H9 (cell line): ENCODE data around the gene UBXN11. TPM values are rescaled to one million over a fixed set of nuclear protein-coding genes. Genes with fewer than 3 reads are reported as not detected.
A peak's percentile ranks its signal among the peaks of the same experiment; 100 is the strongest.

Experiments used
- DNase-seq: peaks from one replicate; pipeline ENCODE4 v3.0.0-alpha.2; 2017
- H2AFZ ChIP-seq: one replicate; pipeline ENCODE4 v1.6.1; 2013; ENCODE audit warnings: mild to moderate bottlenecking, low read length, control low read depth, moderate library complexity
- H2AK5ac ChIP-seq: 2 replicates; pipeline ENCODE4 v1.6.1; 2013; ENCODE audit warnings: low read length, control low read depth, mixed read lengths; ENCODE audit not compliant: insufficient read length
- H2BK120ac ChIP-seq: one replicate; pipeline ENCODE4 v1.6.1; 2013; ENCODE audit warnings: low read depth, mild to moderate bottlenecking, low read length, control low read depth, inconsistent platforms; ENCODE audit not compliant: poor library complexity, severe bottlenecking
- H2BK12ac ChIP-seq: 2 replicates; pipeline ENCODE4 v1.6.1; 2013; ENCODE audit warnings: low read length, control low read depth, mixed read lengths, low read depth; ENCODE audit not compliant: insufficient read length
- H2BK15ac ChIP-seq: 2 replicates; pipeline ENCODE4 v1.6.1; 2013; ENCODE audit warnings: low read depth, low read length, control low read depth
- H2BK20ac ChIP-seq: one replicate; pipeline ENCODE4 v1.6.1; 2013; ENCODE audit warnings: low read depth, mild to moderate bottlenecking, low read length, control low read depth, inconsistent platforms; ENCODE audit not compliant: poor library complexity, severe bottlenecking
- H2BK5ac ChIP-seq: 2 replicates; pipeline ENCODE4 v1.6.1; 2013; ENCODE audit warnings: low read length, control low read depth, mixed read lengths; ENCODE audit not compliant: insufficient read length
- H3K14ac ChIP-seq: 2 replicates; pipeline ENCODE4 v1.6.1; 2013; ENCODE audit warnings: low read length, control low read depth; ENCODE audit not compliant: insufficient read depth
- H3K18ac ChIP-seq: 2 replicates; pipeline ENCODE4 v1.6.1; 2013; ENCODE audit warnings: low read depth, mild to moderate bottlenecking, mixed read lengths, low read length, control low read depth; ENCODE audit not compliant: insufficient read length
- H3K23ac ChIP-seq: 2 replicates; pipeline ENCODE4 v1.6.1; 2013; ENCODE audit warnings: low read length, control low read depth, mixed read lengths, low read depth; ENCODE audit not compliant: insufficient read length
- H3K23me2 ChIP-seq: 2 replicates; pipeline ENCODE4 v1.6.1; 2013; ENCODE audit warnings: low read depth, mild to moderate bottlenecking, mixed read lengths, low read length, control low read depth; ENCODE audit not compliant: insufficient read length, poor library complexity, severe bottlenecking
- H3K27ac ChIP-seq: 2 replicates; pipeline ENCODE4 v1.5.1; 2013; ENCODE audit warnings: low read length, control low read depth, mixed read lengths, low read depth; ENCODE audit not compliant: insufficient read length
- H3K27me3 ChIP-seq: 2 replicates; pipeline ENCODE4 v1.6.1; 2013; ENCODE audit warnings: low read length, control low read depth, inconsistent platforms; ENCODE audit not compliant: insufficient read depth
- H3K4ac ChIP-seq: 2 replicates; pipeline ENCODE4 v1.6.1; 2013; ENCODE audit warnings: low read depth, mild to moderate bottlenecking, control low read depth, inconsistent platforms, low read length, moderate library complexity
- H3K4me1 ChIP-seq: 2 replicates; pipeline ENCODE4 v1.6.1; 2013; ENCODE audit warnings: low read length, control low read depth, inconsistent platforms; ENCODE audit not compliant: insufficient read depth
- H3K4me2 ChIP-seq: 2 replicates; pipeline ENCODE4 v1.6.1; 2013; ENCODE audit warnings: low read length, control low read depth, mixed read lengths; ENCODE audit not compliant: insufficient read length, insufficient read depth
- H3K56ac ChIP-seq: 2 replicates; pipeline ENCODE4 v1.6.1; 2013; ENCODE audit warnings: low read depth, mild to moderate bottlenecking, mixed read lengths, low read length, control low read depth; ENCODE audit not compliant: insufficient read length
- H3K79me1 ChIP-seq: 2 replicates; pipeline ENCODE4 v1.6.1; 2013; ENCODE audit warnings: low read depth, mild to moderate bottlenecking, moderate library complexity, low read length, control low read depth, inconsistent platforms; ENCODE audit not compliant: insufficient read depth, poor library complexity, severe bottlenecking
- H3K79me2 ChIP-seq: 2 replicates; pipeline ENCODE4 v1.6.1; 2013; ENCODE audit warnings: low read length, control low read depth, inconsistent platforms; ENCODE audit not compliant: insufficient read depth
- H3K9ac ChIP-seq: 2 replicates; pipeline ENCODE4 v1.6.1; 2013; ENCODE audit warnings: low read length, control low read depth, mixed read lengths; ENCODE audit not compliant: insufficient read length; ENCODE audit errors: extremely low read depth
- H3K9me3 ChIP-seq: one replicate; pipeline ENCODE4 v1.6.1; 2013; ENCODE audit warnings: low read depth, low read length, inconsistent platforms; ENCODE audit not compliant: control insufficient read depth
- H3T11ph ChIP-seq: one replicate; pipeline ENCODE4 v1.6.1; 2013; ENCODE audit warnings: mild to moderate bottlenecking, low read length, control low read depth, inconsistent platforms
- H4K20me1 ChIP-seq: one replicate; pipeline ENCODE4 v1.6.1; 2013; ENCODE audit not compliant: control insufficient read depth, insufficient read length, insufficient read depth
- H4K5ac ChIP-seq: 2 replicates; pipeline ENCODE4 v1.6.1; 2013; ENCODE audit warnings: low read depth, mild to moderate bottlenecking, mixed read lengths, low read length, control low read depth; ENCODE audit not compliant: insufficient read length
- H4K8ac ChIP-seq: replicated peaks from 2 replicates; pipeline ENCODE4 v1.6.1; 2013; ENCODE audit warnings: low read length, control low read depth, mixed read lengths, low read depth; ENCODE audit not compliant: insufficient read length
- H4K91ac ChIP-seq: 2 replicates; pipeline ENCODE4 v1.6.1; 2013; ENCODE audit warnings: low read depth, mild to moderate bottlenecking, moderate library complexity, mixed read lengths, low read length, control low read depth; ENCODE audit not compliant: insufficient read length
- H3K27ac Mint-ChIP-seq, 3 experiments: 2 replicates in 2 of 3; 3 replicates in 1 of 3; pipeline ENCODE4 v1.8.0; 2020 to 2021; ENCODE audit warnings: mixed read lengths in 3 of 3, mild to moderate bottlenecking in 1 of 3, moderate library complexity in 1 of 3
- H3K27me3 Mint-ChIP-seq: 2 replicates; pipeline ENCODE4 v1.8.0; 2021; ENCODE audit warnings: low read depth, mild to moderate bottlenecking, moderate library complexity, mixed read lengths
- H3K36me3 Mint-ChIP-seq, 3 experiments: 2 replicates in 2 of 3; 3 replicates in 1 of 3; pipeline ENCODE4 v1.8.0; 2020 to 2021; ENCODE audit warnings: low read depth in 3 of 3, mixed read lengths in 3 of 3; ENCODE audit not compliant: insufficient read depth in 1 of 3
- H3K4me1 Mint-ChIP-seq, 2 experiments: 2 replicates each; pipeline ENCODE4 v1.8.0; 2020; ENCODE audit warnings: mixed read lengths in 2 of 2
- H3K4me3 Mint-ChIP-seq, 2 experiments: 2 replicates in 1 of 2; 3 replicates in 1 of 2; pipeline ENCODE4 v1.8.0; 2020 to 2021; ENCODE audit warnings: mild to moderate bottlenecking in 2 of 2, mixed read lengths in 2 of 2, moderate library complexity in 1 of 2
- H3K9me3 Mint-ChIP-seq, 2 experiments: 2 replicates in 1 of 2; 3 replicates in 1 of 2; pipeline ENCODE4 v1.8.0; 2020; ENCODE audit warnings: mild to moderate bottlenecking in 2 of 2, mixed read lengths in 2 of 2, moderate library complexity in 1 of 2
- CTCF ChIP-seq: fragments of 200-600 bp; sonication (generic); conservative IDR thresholded peaks from 3 replicates; pipeline ENCODE4 v1.8.0; 2021; ENCODE audit warnings: antibody characterized with exemption, mild to moderate bottlenecking
- WGBS: extraction: QIAGEN DNeasy Blood & Tissue Kit; methylation state at CpG from one replicate; pipeline ENCODE4 v1.1.7; 2013; ENCODE audit warnings: missing lambda C conversion rate, low lambda C conversion rate, mixed read lengths; ENCODE audit not compliant: insufficient read length; ENCODE audit errors: extremely low coverage; 5-methylcytosine and 5-hydroxymethylcytosine counted together
- total RNA-seq: library from RNA; stranded (reverse); gene quantifications from 2 replicates; pipeline ENCODE4 v1.2.1, GENCODE V29; 2021

The UBXN11 gene
- total RNA-seq, 1 experiment from 2014 or later: 13.7 TPM

GRCh38 chr1:26279456-26280332 is 26.7 kb downstream of the UBXN11 start, which contains the start of gene SH3BGRL3:
Gene SH3BGRL3 (plus strand): TSS chr1:26280086. CDS start chr1:26280156, 70 bp downstream.
- Histone ChIP-seq H3K4me1 (peaks cover 11% of the 10 kb centered on the region; the same call in 1 of the 2 replicates), H3K9me3 (no peaks in the 10 kb centered on the region), H3T11ph (no peak within 1 kb of the TSS), H3K79me2 (no peaks in the 10 kb centered on the region), H3K18ac (peak within 1 kb of the TSS; percentile 44), H3K4me2 (peak within 1 kb of the TSS; percentile 60), H2BK20ac (no peak within 1 kb of the TSS), H3K79me1 (no peaks in the 10 kb centered on the region), H3K14ac (peak within 1 kb of the TSS; percentile 70; the same call in 1 of the 2 replicates), H3K23ac (no peak within 1 kb of the TSS), H4K91ac (no peak within 1 kb of the TSS), H3K56ac (no peak within 1 kb of the TSS), H3K27ac (no peak within 1 kb of the TSS), H3K27me3 (no peaks in the 10 kb centered on the region), H2BK5ac (no peak within 1 kb of the TSS), H3K4ac (no peak within 1 kb of the TSS), H2BK15ac (no peak within 1 kb of the TSS), H3K9ac (peak within 1 kb of the TSS; percentile 30), H2BK12ac (no peak within 1 kb of the TSS), H4K5ac (no peak within 1 kb of the TSS), H2AK5ac (no peak within 1 kb of the TSS), H3K23me2 (peaks cover 13% of the 10 kb centered on the region), H4K8ac (no peak within 1 kb of the TSS), H2BK120ac (no peak within 1 kb of the TSS), H4K20me1 (peaks cover 2% of the 10 kb centered on the region), H2AFZ (no peak within 1 kb of the TSS)
- H3K27me3 Mint-ChIP-seq: no peaks in the 10 kb centered on the region; the same call in 1 of the 2 replicates
- H3K36me3 Mint-ChIP-seq: peaks cover 39 to 53% (median 52%) of the 10 kb centered on the region in 3 experiments
- no peaks in the 10 kb centered on the region; a peak in 1 of 5 replicates for H3K9me3 Mint-ChIP-seq
- no CpG with 5 or more reads among the region's 66 CpGs for WGBS
- DNase-seq: peak; percentile 85
- peak within 1 kb of the TSS; percentile 76 to 85 for H3K4me3 Mint-ChIP-seq
- peak within 1 kb of the TSS; percentile 89 to 93 (median 92) for H3K27ac Mint-ChIP-seq
- H3K4me1 Mint-ChIP-seq: peaks cover 50 to 51% of the 10 kb centered on the region in 2 experiments
- peak; percentile 66 for TF ChIP-seq CTCF
